ENCODE data around the gene RNF38.
"Not testable (repeated sequence)": the region's sequence is repeated elsewhere in the genome, so short reads cannot be mapped to it uniquely, and the experiment has no call there.

Gene RNF38

GRCh38 chr9:36337002-36337401, 63.1 kb downstream of the RNF38 start:
- in situ Hi-C loops (cut with HindIII; ENCODE audit: low sequenced_read_pairs): no loop called here

- in situ Hi-C loops (cut with HindIII; ENCODE audit: low sequenced_read_pairs): no loop called here
Measured at GRCh38 chr9:36336131-36336907, 63.8 kb downstream of the RNF38 start.

- in situ Hi-C loops (cut with HindIII; ENCODE audit: low sequenced_read_pairs): no loop called here
Measured at GRCh38 chr9:36332006-36332405, 68.1 kb downstream of the RNF38 start.

DNA sequence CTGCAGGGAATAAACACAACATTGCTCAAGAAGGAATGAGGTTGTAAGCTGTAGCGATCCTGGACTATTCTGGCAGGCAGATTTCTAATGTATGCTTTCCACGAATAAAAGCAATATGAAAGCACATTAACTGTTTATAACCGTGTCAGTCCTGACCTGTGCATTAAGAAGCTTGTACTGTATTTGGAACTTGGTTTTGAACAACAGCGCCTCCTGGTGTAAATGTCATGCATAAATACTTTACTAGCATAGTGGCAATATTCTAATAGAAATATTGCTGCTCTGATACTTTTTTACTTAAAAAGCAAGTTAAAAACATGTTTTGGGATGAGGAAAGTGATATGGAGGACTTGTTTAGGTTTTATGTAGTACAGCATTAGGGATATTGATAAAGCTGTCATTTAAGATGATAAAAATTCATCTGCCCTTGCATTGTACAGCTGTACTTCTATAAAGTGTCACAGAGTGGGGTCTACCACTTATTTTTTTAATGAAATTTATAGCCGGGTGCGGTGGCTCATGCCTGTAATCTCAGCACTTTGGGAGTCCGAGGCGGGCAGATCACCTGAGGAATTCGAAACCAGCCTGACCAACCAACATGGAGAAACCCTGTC, 71.2 kb downstream of the RNF38 start:
- in situ Hi-C loops (cut with HindIII; ENCODE audit: low sequenced_read_pairs): no loop called here

DNA sequence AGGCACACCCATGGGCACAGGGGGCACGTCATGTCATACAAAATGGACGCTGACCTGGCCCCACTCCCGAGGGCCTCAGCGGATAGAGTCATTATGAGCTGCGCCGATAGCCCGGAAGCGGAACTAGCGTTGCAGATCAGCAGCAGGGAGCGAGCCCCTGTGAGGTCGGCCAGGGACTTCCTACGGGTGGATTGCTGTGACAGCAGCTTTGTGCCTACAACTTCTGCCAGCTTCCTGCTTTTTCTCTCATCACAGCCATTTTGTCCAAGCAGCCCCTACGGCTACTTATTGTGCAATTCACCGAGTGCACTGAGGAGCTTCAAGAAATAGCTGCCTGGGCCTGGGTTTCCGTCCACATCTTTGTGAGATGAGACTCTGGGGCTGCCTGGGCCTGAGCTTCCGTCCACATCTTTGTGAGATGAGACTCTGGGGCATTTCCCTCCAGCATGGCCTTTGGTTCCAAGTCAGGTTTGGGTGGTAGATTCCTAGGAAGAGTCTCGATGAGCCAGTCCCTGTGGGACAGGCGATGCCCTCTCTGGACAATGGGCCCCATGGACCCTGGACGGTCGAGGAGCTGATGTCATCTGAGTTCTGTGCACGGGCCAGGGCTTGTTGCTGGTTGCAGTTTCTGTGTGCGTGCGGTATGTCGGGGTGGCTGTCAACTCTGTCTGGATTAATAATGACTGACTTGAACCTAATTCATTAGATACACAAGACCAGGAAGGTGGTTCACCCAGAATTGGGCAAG, 74.8 kb downstream of the RNF38 start:
- in situ Hi-C loops (cut with HindIII; ENCODE audit: low sequenced_read_pairs): no loop called here

DNA sequence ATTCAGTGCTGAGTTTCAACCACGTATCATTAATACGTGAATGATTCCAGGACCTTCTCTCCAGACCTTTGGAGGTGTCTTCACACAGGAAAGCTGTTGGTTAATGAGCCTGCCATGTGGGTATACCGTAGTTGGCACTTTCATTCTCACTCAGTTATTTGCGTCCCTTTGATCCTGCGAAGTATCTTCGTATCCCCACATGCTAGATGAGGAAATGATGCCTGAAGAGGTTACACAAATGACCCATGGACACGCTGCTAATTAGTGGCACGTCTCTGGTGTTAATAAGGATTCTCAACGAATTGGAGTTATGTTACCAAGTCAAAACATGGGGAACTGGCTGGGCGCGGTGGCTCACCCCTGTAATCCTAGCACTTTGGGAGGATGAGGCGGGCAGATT, 76.1 kb downstream of the RNF38 start:
- in situ Hi-C loops (cut with HindIII; ENCODE audit: low sequenced_read_pairs): no loop called here

DNA sequence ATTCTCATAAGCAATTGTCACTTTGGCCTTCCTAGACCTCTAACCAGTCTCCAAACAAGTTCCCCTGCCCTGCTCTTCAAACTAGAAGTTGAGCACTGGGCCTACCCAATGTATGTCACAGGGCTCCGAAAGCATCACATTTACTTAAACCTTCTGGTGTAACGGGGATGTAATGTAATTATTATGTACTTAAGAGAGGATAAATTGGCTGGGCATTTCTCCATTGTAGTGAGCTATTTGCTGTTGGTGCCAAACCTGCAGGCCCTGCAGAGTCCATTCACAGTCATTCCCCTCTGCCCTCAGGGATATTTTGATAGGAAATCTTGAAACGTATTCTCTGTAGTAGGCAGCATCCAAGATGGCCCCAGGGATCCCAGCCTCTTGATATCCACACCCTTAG, 77.6 kb downstream of the RNF38 start:
- in situ Hi-C loops (cut with HindIII; ENCODE audit: low sequenced_read_pairs): no loop called here

- in situ Hi-C loops (cut with HindIII; ENCODE audit: low sequenced_read_pairs): not testable (repeated sequence)
Measured at GRCh38 chr9:36321903-36322302, 78.2 kb downstream of the RNF38 start.

- in situ Hi-C loops (cut with HindIII; ENCODE audit: low sequenced_read_pairs): no loop called here
Measured at GRCh38 chr9:36320466-36320865, 79.6 kb downstream of the RNF38 start.

DNA sequence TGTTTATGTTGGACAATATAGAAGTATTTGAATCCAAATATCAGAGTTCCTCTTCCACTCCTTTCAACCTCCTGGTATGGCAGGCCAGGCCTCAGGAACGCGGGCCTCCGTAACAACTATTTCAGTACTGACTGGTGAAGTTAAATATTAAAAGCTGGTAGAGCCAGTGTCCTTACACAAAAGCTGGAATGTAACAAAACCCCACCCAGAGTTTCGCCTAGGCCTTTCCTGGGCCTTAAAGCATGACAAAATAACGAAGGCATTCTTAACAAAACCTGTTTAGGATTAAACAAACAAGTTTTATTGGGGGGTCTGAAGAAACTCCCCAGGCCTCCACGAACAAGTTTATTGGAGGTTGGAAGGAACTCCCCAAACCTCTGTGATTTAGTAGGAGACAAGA, 80.3 kb downstream of the RNF38 start:
- in situ Hi-C loops (cut with HindIII; ENCODE audit: low sequenced_read_pairs): no loop called here

DNA sequence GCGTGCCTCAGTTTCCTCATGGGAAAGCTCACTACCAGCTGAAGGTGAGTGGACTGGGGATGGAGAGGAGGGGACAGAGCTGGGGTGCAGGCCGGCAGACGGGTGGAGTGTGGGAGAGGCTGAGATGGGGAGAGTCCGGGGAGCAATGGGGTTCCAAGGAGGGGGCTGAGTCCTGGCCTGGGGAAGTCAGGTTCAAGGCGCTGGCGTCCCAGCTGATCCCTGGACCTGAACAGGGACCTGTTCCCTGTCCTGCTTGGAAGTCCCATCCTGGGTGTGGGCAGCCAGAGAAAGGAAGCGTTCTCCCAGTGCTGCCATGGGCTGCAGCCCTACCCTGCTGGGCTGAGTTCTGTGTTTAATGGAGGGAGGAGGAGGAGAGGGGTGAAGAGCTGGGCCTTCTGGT, 80.9 kb downstream of the RNF38 start:
- in situ Hi-C loops (cut with HindIII; ENCODE audit: low sequenced_read_pairs): no loop called here

DNA sequence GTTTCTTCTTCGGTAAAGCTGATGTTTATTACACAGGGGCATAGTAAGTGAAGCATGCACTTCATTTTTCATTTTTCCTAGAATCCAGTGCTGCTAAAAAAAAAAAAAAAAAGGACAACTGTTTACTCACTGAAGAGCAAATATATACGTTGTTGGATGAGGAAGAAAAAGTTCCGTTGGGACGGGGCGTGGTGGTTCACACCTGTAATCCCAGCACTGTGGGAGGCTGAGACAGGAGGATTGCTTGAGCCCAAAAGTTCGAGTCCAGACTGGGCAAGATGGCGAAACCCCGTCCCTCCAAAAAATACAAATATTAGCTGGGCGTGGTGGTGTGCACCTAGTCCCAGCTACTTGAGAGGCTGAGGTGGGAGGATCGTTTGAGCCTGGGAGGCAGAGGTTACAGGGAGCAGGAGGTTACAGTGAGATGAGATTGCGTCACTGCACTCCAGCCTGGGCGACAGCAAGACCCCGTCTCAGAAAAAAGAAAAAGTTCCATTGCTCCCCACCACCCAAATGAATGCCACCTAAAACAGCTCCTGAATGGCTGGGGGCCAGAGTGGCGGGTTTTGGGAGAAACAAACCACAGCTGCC, 81.8 kb downstream of the RNF38 start:
- in situ Hi-C loops (cut with HindIII; ENCODE audit: low sequenced_read_pairs): no loop called here

GRCh38 chr9:36317766-36318165, 82.3 kb downstream of the RNF38 start:
- in situ Hi-C loops (cut with HindIII; ENCODE audit: low sequenced_read_pairs): no loop called here

GRCh38 chr9:36316611-36317317, 83.3 kb downstream of the RNF38 start:
- in situ Hi-C loops (cut with HindIII; ENCODE audit: low sequenced_read_pairs): no loop called here

DNA sequence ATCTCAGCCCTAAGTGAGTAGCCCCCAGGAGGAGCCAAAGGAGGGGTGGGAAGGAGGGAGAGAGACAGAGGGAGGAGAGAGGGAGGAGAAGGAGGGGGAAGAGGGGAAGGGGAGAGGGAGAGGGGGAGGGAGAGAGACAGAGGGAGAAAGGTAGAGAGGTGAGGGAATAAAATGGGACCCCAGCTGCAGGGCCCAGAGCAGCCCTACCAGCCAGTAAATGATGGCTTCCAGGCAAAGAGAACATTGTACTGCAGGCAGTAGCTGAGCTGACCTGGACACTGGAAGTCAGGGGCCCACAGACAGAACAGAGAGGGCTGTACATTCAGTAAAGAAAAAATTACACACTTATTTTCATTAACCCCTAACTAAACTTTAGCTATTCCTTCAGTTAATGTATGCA, 84.0 kb downstream of the RNF38 start:
- in situ Hi-C loops (cut with HindIII; ENCODE audit: low sequenced_read_pairs): no loop called here

DNA sequence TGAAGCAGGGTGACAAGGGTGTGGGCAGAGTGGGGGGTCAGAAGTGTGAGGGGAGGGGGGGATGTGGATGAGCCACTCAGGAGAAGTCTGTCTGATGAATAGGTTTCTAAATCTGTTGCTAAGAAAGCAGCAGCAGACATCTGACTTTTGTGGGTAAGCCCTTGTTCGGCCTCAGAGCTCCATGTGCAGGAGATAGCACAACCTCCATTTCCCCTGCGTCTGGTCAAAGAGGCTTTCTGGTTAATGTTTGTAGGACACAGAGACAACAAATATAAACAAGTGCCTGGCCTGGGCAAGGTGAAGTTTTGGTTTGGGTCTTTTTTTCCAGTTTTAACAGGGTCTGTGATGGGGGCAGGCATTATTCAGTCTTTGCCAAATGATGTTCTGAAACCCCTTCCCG, 84.8 kb downstream of the RNF38 start:
- in situ Hi-C loops (cut with HindIII; ENCODE audit: low sequenced_read_pairs): no loop called here

- in situ Hi-C loops (cut with HindIII; ENCODE audit: low sequenced_read_pairs): no loop called here
Measured at GRCh38 chr9:36314740-36315139, 85.3 kb downstream of the RNF38 start.

DNA sequence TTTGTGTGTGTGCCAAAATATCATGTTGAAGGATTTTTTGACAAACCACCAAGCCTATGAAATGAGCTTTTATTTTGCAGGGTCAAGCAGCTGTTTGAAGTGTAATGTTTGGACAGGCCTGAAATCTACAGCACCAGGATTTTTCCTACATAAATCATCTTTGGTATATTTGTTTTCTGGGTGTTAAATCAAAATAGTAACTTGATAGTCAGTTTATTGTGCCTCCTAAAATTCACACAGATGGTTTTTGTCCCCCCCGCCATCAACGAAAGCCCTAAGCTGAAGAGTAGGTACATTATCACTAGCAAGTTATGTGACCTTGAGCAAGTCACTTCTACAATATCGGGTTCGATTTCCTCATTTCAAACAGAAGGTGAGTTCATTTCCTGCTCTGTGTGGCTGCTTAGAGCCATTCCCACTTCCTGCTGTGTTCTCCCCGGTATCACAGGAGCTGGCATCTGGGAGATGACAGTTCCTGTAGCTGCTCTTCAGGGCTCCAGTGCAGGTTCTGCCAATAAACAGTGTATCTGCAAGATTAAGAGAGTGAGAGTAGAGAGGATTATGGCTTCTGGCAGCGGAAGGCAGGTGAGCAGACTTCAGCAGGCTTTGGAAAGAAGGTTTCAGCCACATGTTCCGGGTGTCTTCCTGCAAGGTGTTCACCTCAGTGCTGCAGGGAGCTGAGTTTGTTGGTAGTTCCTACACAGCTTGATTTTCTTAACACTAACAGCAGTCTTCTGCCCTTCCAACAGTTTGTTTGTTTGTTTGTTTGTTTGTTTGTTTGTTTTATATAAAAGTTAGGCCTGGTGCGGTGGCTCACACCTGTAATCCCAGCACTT, 93.4 kb downstream of the RNF38 start:
- in situ Hi-C loops (cut with HindIII; ENCODE audit: low sequenced_read_pairs): no loop called here

DNA sequence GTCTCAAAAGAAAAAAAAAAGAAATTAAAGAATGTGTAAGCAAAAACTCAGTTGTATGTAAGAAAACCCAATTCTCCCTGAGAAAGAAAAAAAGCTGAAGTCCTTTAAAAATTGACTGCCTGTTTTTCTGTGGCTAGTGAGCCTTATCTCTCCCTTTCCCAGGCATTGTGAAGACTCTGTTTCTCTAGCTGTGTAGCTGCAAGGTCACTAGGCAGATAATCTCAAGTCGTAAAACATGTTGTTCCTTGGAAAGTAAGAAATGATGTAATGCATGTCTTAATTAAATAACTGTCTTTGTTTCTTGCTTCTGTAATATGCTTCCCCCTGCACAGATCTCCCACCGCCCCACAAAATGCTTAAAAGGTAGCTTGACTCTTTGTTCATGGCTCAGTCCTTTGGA, 95.7 kb downstream of the RNF38 start:
- in situ Hi-C loops (cut with HindIII; ENCODE audit: low sequenced_read_pairs): not testable (repeated sequence)

GRCh38 chr9:36301227-36301626, 98.8 kb downstream of the RNF38 start:
- in situ Hi-C loops (cut with HindIII; ENCODE audit: low sequenced_read_pairs): no loop called here
